ENCODE data around the gene BCAM.

DNA sequence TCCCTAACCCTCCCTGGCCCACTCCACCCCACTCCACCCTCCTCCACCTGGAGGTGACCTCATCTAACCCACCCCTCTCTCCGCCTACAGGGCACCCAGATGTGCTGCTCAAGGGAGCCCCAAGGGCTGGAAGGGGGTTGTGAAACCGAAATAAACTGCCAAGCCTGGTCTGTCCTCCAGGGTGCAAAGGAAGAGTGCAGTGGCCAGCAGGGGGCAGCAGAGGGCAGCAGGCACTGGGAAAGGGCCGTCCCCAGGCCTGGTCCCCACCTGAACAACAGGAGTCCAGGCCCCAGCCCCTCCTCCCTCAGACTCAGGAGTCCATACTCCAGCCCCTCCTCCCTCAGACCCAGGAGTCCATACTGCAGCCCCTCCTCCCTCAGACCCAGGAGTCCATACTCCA, 8.4 kb upstream of the BCAM start:
- TF ChIP-seq, protein P1, sequence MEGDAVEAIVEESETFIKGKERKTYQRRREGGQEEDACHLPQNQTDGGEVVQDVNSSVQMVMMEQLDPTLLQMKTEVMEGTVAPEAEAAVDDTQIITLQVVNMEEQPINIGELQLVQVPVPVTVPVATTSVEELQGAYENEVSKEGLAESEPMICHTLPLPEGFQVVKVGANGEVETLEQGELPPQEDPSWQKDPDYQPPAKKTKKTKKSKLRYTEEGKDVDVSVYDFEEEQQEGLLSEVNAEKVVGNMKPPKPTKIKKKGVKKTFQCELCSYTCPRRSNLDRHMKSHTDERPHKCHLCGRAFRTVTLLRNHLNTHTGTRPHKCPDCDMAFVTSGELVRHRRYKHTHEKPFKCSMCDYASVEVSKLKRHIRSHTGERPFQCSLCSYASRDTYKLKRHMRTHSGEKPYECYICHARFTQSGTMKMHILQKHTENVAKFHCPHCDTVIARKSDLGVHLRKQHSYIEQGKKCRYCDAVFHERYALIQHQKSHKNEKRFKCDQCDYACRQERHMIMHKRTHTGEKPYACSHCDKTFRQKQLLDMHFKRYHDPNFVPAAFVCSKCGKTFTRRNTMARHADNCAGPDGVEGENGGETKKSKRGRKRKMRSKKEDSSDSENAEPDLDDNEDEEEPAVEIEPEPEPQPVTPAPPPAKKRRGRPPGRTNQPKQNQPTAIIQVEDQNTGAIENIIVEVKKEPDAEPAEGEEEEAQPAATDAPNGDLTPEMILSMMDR (IDR thresholded peaks at IDR 0.05; ENCODE audit: poor library complexity) = peak; percentile 97
- no peak for TF ChIP-seq EZH2phosphoT487 (IDR thresholded peaks at IDR 0.05; ENCODE audit: low read depth, severe bottlenecking, unreplicated experiment)

All from hepatocyte (in vitro differentiated cells).